ENCODE results near the gene PCF11. TPM values are rescaled to one million over a fixed set of nuclear protein-coding genes. Genes with fewer than 3 reads are reported as not detected.
A peak's percentile ranks its signal among the peaks of the same experiment; 100 is the strongest.

The PCF11 gene
- polyA plus RNA-seq, 1 donor from 2014 or later: 82.4 TPM

GRCh38 chr11:83157594-83158356 lies 844 bp downstream of the PCF11 start:
- Histone ChIP-seq H3K9me3 (ENCODE audit: low read length) (no peaks in the 10 kb centered on the region), H2AFZ (ENCODE audit: low read depth, low read length) (peak overlapping the region; percentile 78), H3K9me2 (ENCODE audit: insufficient read depth, low read length) (no peaks in the 10 kb centered on the region), H3K36me3 (ENCODE audit: insufficient read depth, low read length) (no peaks in the 10 kb centered on the region), H3K4me2 (ENCODE audit: low read length) (no peak overlapping the region), H3F3A (ENCODE audit: insufficient read depth, low read length, poor library complexity, severe bottlenecking) (no peaks in the 10 kb centered on the region), H3K79me2 (replicated peaks; ENCODE audit: insufficient read depth, low read length) (peaks cover 56% of the 10 kb centered on the region), H4K20me1 (ENCODE audit: insufficient read depth) (peaks cover 10% of the 10 kb centered on the region), H3K9ac (ENCODE audit: low read length) (peak overlapping the region; percentile 99), H3K27me3 (ENCODE audit: insufficient read depth, low read depth, low read length) (no peaks in the 10 kb centered on the region), H3K4me3 (ENCODE audit: low read length) (peak overlapping the region; percentile 92), H3K27ac (ENCODE audit: low read length) (peak overlapping the region; percentile 99)
- TF ChIP-seq POLR2AphosphoS5 (IDR thresholded peaks at IDR 0.05) (no peak), MXI1 (conservative IDR thresholded peaks at IDR 0.05; ENCODE audit: poor library complexity, severe bottlenecking) (peak; percentile 78), SMC3 (conservative IDR thresholded peaks at IDR 0.05; ENCODE audit: poor library complexity) (peak; percentile 3)

DNA sequence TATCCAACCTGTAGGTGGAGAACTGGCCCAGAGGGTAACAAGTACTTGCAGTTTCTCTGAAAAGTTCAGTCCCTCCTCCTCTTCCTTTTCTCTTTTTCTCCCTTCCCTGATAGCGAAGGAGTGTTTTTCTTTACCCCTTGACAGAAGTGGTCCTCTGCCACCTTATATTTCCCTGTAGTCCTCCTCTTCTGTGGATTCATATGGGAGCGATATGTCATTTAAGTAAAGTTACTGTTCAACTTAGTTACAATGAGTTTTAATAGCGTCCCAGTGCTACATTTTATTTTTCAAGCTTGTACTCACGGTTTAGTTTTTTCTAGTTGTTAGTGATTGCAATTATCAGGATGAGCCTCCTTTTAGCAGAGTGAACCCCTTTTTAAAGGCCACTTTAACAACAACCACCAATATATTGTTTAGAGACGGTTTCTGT lies 1.4 kb downstream of the PCF11 start:
- peak overlapping the region; percentile 99 for H3K9ac ChIP-seq (ENCODE audit: low read length)
- peaks cover 10% of the 10 kb centered on the region for H4K20me1 ChIP-seq (ENCODE audit: insufficient read depth)
- peaks cover 62% of the 10 kb centered on the region for H3K79me2 ChIP-seq (replicated peaks; ENCODE audit: insufficient read depth, low read length)
- H3K36me3 ChIP-seq (ENCODE audit: insufficient read depth, low read length): no peaks in the 10 kb centered on the region
- H3K27ac ChIP-seq (ENCODE audit: low read length): peak overlapping the region; percentile 99
- H3K4me2 ChIP-seq (ENCODE audit: low read length): peak overlapping the region; percentile 69
- H3K27me3 ChIP-seq (ENCODE audit: insufficient read depth, low read depth, low read length): no peaks in the 10 kb centered on the region
- H3K9me3 ChIP-seq (ENCODE audit: low read length): no peaks in the 10 kb centered on the region
- H3K9me2 ChIP-seq (ENCODE audit: insufficient read depth, low read length): no peaks in the 10 kb centered on the region
- H3F3A ChIP-seq (ENCODE audit: insufficient read depth, low read length, poor library complexity, severe bottlenecking): no peaks in the 10 kb centered on the region
- H2AFZ ChIP-seq (ENCODE audit: low read depth, low read length): no peak overlapping the region
- TF ChIP-seq EZH2 (IDR thresholded peaks at IDR 0.05; ENCODE audit: borderline replicate concordance, insufficient read depth, low read length, poor library complexity, severe bottlenecking) (no peak), RAD21 (conservative IDR thresholded peaks at IDR 0.05) (no peak), REST (IDR thresholded peaks at IDR 0.05; ENCODE audit: borderline replicate concordance) (no peak), MXI1 (conservative IDR thresholded peaks at IDR 0.05; ENCODE audit: poor library complexity, severe bottlenecking) (no peak), POLR2AphosphoS5 (IDR thresholded peaks at IDR 0.05) (no peak)
- peak overlapping the region; percentile 92 for H3K4me3 ChIP-seq (ENCODE audit: low read length)

DNA sequence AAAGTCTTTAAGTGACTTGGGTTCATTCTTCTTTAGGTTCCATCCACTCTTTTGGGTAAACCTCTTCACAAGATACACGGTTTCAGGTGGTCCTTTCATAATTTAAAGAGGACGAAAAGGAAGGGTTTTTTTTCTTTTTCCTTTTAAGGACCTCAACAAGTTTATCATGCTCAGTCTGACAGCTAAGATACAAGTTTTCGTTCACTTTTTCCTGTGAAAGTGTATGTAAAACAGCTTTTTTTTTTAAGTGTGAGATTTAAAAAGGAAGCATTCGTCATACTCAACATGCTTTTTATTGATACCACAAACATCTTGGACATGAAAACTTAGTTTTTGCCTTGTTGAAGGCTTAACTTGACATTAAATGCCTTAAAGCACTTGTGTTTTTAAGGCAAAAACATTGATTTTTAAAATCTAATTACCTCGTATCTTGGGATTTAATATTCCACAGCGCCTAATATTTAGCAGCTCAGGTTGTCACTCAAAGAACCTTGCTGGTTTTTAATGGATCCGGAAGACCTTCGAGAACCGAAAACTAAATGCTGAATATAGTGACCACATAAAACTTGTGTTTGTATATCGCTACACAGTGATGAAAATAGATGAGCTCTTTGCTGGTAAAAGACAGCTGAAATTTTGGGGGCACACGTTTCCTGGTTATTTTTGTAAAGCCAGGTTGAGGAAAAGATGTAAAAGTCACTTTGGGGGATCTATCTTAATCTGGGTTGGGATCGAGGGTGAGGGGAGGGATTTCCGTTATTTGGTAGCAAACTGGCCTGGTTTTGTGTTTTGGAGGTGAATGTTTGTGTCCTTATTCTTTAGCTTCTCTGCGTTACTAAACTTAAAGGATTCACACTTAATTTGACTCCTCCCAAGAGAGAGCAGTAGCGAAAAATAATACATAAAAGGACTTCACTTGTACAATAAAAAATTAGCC lies 2.3 kb downstream of the PCF11 start:
- Histone ChIP-seq H3K9me2 (ENCODE audit: insufficient read depth, low read length) (no peaks in the 10 kb centered on the region), H3K27ac (ENCODE audit: low read length) (peak overlapping the region; percentile 99), H4K20me1 (ENCODE audit: insufficient read depth) (peaks cover 10% of the 10 kb centered on the region), H3K4me2 (ENCODE audit: low read length) (peak overlapping the region; percentile 69), H3K9me3 (ENCODE audit: low read length) (no peaks in the 10 kb centered on the region), H3K4me3 (ENCODE audit: low read length) (peak overlapping the region; percentile 92), H3K79me2 (replicated peaks; ENCODE audit: insufficient read depth, low read length) (peaks cover 70% of the 10 kb centered on the region), H3K36me3 (ENCODE audit: insufficient read depth, low read length) (no peaks in the 10 kb centered on the region), H3K27me3 (ENCODE audit: insufficient read depth, low read depth, low read length) (no peaks in the 10 kb centered on the region), H2AFZ (ENCODE audit: low read depth, low read length) (no peak overlapping the region), H3F3A (ENCODE audit: insufficient read depth, low read length, poor library complexity, severe bottlenecking) (no peaks in the 10 kb centered on the region), H3K9ac (ENCODE audit: low read length) (peak overlapping the region; percentile 99)
- TF ChIP-seq EZH2 (IDR thresholded peaks at IDR 0.05; ENCODE audit: borderline replicate concordance, insufficient read depth, low read length, poor library complexity, severe bottlenecking) (no peak), POLR2AphosphoS5 (IDR thresholded peaks at IDR 0.05) (no peak), REST (IDR thresholded peaks at IDR 0.05; ENCODE audit: borderline replicate concordance) (no peak), MXI1 (conservative IDR thresholded peaks at IDR 0.05; ENCODE audit: poor library complexity, severe bottlenecking) (no peak), SMC3 (conservative IDR thresholded peaks at IDR 0.05; ENCODE audit: poor library complexity) (no peak), EP300 (conservative IDR thresholded peaks at IDR 0.05; ENCODE audit: poor library complexity, severe bottlenecking) (no peak), TAF1 (IDR thresholded peaks at IDR 0.05; ENCODE audit: low read depth) (no peak), RAD21 (conservative IDR thresholded peaks at IDR 0.05) (no peak)
- TF ChIP-seq, protein P1, sequence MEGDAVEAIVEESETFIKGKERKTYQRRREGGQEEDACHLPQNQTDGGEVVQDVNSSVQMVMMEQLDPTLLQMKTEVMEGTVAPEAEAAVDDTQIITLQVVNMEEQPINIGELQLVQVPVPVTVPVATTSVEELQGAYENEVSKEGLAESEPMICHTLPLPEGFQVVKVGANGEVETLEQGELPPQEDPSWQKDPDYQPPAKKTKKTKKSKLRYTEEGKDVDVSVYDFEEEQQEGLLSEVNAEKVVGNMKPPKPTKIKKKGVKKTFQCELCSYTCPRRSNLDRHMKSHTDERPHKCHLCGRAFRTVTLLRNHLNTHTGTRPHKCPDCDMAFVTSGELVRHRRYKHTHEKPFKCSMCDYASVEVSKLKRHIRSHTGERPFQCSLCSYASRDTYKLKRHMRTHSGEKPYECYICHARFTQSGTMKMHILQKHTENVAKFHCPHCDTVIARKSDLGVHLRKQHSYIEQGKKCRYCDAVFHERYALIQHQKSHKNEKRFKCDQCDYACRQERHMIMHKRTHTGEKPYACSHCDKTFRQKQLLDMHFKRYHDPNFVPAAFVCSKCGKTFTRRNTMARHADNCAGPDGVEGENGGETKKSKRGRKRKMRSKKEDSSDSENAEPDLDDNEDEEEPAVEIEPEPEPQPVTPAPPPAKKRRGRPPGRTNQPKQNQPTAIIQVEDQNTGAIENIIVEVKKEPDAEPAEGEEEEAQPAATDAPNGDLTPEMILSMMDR (IDR thresholded peaks at IDR 0.05; ENCODE audit: poor library complexity, severe bottlenecking): no peak
